Peyer's patch (tissue), 4 donors: ENCODE measurements around the gene BCL11A. TPM values are rescaled to one million over a fixed set of nuclear protein-coding genes. Genes with fewer than 3 reads are reported as not detected.

Source experiments
- DNase-seq, 3 donors: peaks; one replicate each; pipeline ENCODE4 v3.0.0-alpha.2; 2017 to 2019
- H3K27ac ChIP-seq, 4 donors: fragments of 200-600 bp; sonication (generic); one replicate each; pipeline ENCODE4 v1.5.1; 2016 to 2019
- H3K27me3 ChIP-seq, 2 donors: fragments of 200-600 bp; sonication (generic); one replicate each; pipeline ENCODE4 v1.5.1; 2019
- H3K36me3 ChIP-seq, 3 donors: fragments of 200-600 bp; sonication (generic); one replicate each; pipeline ENCODE4 v1.5.1; 2016 to 2019
- H3K4me1 ChIP-seq, 4 donors: fragments of 200-600 bp; sonication (generic); one replicate each; pipeline ENCODE4 v1.5.1; 2016 to 2019
- H3K4me3 ChIP-seq, 4 donors: fragments of 200-600 bp; sonication (generic); 1 replicate in 3 of 4; 2 replicates in 1 of 4; pipeline ENCODE4 v1.5.1; 2016 to 2019; ENCODE audit warnings: mild to moderate bottlenecking in 1 of 4
- H3K9me3 ChIP-seq, 4 donors: fragments of 200-600 bp; sonication (generic); one replicate each; pipeline ENCODE4 v1.5.1; 2016 to 2019; ENCODE audit warnings: mild to moderate bottlenecking in 1 of 4
- POLR2A ChIP-seq, 2 donors: fragments of 450-650 bp; IDR thresholded peaks; one replicate each; pipeline ENCODE4 v1.5.1; 2017; ENCODE audit warnings: antibody characterized with exemption in 2 of 2, mild to moderate bottlenecking in 2 of 2, moderate library complexity in 2 of 2
- total RNA-seq, 4 donors: library from RNA; depleted of rRNA; stranded (reverse); fragments of >200 nt; gene quantifications; one replicate each; pipeline ENCODE4 v1.1.0, GENCODE V29; 2016
- TF ChIP-seq, protein P1 (sequence below), 6 experiments: fragments of 450-650 bp in 4 of 6; fragments of 200-600 bp in 2 of 6; sonication (generic) in 1 of 6; IDR thresholded peaks; one replicate each; pipeline ENCODE4 v1.5.1; 2017 to 2019; ENCODE audit warnings: antibody characterized with exemption in 6 of 6, mild to moderate bottlenecking in 3 of 6, moderate library complexity in 1 of 6

The BCL11A gene
- total RNA-seq, 4 donors from 2014 or later, result 35.4 to 94.9 (median 68.8) TPM

GRCh38 chr2:60513996-60514395 is 39.5 kb downstream of the BCL11A start:
- no peaks in the 10 kb centered on the region for H3K9me3 ChIP-seq
- H3K4me1 ChIP-seq, result peaks cover 0 to 31% (median 19%) of the 10 kb centered on the region in 4 donors
- TF ChIP-seq POLR2A (IDR thresholded peaks at IDR 0.05), result no peak
- H3K36me3 ChIP-seq, result no peaks in the 10 kb centered on the region
- peak overlapping the region in 1 of 4 donors; percentile 20 for H3K27ac ChIP-seq
- H3K27me3 ChIP-seq, result no peaks in the 10 kb centered on the region
- DNase-seq, result no peak
- H3K4me3 ChIP-seq, result no peak overlapping the region

DNA sequence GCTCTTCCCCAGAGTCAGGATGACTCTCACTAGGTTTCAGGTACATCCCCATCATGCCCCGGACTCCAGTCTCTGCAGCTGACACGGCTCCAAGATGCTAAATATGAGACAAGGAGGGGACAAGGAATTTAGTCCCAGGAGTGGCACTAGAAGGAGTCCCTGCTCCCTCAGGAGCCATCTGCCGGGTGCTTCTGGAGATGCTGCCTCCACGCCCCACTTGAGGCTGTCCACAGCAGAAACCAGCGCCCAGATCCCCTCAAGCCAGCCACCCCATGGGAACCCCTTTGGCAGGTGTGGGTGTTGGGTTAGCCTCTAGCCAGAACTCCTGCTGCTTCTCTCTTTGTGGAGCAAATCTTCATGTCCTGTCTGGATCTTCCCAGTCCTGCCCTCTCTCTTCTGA is 40.3 kb downstream of the BCL11A start:
- Histone ChIP-seq H3K4me1 (peaks cover 0 to 37% (median 19%) of the 10 kb centered on the region in 4 donors), H3K27ac (no peak overlapping the region)
- no peak for TF ChIP-seq POLR2A (IDR thresholded peaks at IDR 0.05)
- TF ChIP-seq, protein P1, sequence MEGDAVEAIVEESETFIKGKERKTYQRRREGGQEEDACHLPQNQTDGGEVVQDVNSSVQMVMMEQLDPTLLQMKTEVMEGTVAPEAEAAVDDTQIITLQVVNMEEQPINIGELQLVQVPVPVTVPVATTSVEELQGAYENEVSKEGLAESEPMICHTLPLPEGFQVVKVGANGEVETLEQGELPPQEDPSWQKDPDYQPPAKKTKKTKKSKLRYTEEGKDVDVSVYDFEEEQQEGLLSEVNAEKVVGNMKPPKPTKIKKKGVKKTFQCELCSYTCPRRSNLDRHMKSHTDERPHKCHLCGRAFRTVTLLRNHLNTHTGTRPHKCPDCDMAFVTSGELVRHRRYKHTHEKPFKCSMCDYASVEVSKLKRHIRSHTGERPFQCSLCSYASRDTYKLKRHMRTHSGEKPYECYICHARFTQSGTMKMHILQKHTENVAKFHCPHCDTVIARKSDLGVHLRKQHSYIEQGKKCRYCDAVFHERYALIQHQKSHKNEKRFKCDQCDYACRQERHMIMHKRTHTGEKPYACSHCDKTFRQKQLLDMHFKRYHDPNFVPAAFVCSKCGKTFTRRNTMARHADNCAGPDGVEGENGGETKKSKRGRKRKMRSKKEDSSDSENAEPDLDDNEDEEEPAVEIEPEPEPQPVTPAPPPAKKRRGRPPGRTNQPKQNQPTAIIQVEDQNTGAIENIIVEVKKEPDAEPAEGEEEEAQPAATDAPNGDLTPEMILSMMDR (IDR thresholded peaks at IDR 0.05), result no peak

GRCh38 chr2:60512641-60513040 is 40.8 kb downstream of the BCL11A start:
- no peak for TF ChIP-seq POLR2A (IDR thresholded peaks at IDR 0.05)
- TF ChIP-seq, protein P1 (IDR thresholded peaks at IDR 0.05), result no peak
- Histone ChIP-seq H3K36me3 (no peaks in the 10 kb centered on the region), H3K4me3 (no peak overlapping the region), H3K4me1 (peaks cover 0 to 37% (median 19%) of the 10 kb centered on the region in 4 donors), H3K27me3 (no peaks in the 10 kb centered on the region), H3K27ac (peak overlapping the region in 1 of 4 donors; percentile 20), H3K9me3 (no peaks in the 10 kb centered on the region)
- no peak for DNase-seq

More for the DNA sequence above, 40.3 kb downstream of the BCL11A start:
- Histone ChIP-seq H3K36me3 (no peaks in the 10 kb centered on the region), H3K9me3 (no peaks in the 10 kb centered on the region), H3K4me3 (no peak overlapping the region), H3K27me3 (no peaks in the 10 kb centered on the region)
- DNase-seq, result no peak

GRCh38 chr2:60512062-60512622 is 41.3 kb downstream of the BCL11A start:
- Histone ChIP-seq H3K9me3 (no peaks in the 10 kb centered on the region), H3K4me3 (no peak overlapping the region), H3K4me1 (peaks cover 0 to 37% (median 19%) of the 10 kb centered on the region in 4 donors), H3K36me3 (no peaks in the 10 kb centered on the region), H3K27me3 (no peaks in the 10 kb centered on the region), H3K27ac (peak overlapping the region in 1 of 4 donors; percentile 20)
- DNase-seq, result peak in 2 of 3 donors; percentile 64 to 66
- TF ChIP-seq POLR2A (IDR thresholded peaks at IDR 0.05), result no peak
- TF ChIP-seq, protein P1 (IDR thresholded peaks at IDR 0.05), result no peak

GRCh38 chr2:60510713-60511112 is 42.7 kb downstream of the BCL11A start:
- Histone ChIP-seq H3K4me3 (no peak overlapping the region), H3K27ac (peak overlapping the region in 1 of 4 donors; percentile 33), H3K27me3 (no peaks in the 10 kb centered on the region), H3K4me1 (peaks cover 0 to 34% (median 13%) of the 10 kb centered on the region in 4 donors), H3K36me3 (no peaks in the 10 kb centered on the region), H3K9me3 (no peaks in the 10 kb centered on the region)
- DNase-seq, result no peak
- TF ChIP-seq, protein P1 (IDR thresholded peaks at IDR 0.05), result no peak
- no peak for TF ChIP-seq POLR2A (IDR thresholded peaks at IDR 0.05)

- no peak for TF ChIP-seq POLR2A (IDR thresholded peaks at IDR 0.05)
- TF ChIP-seq, protein P1 (IDR thresholded peaks at IDR 0.05), result no peak
Observed at GRCh38 chr2:60509066-60509465, 44.4 kb downstream of the BCL11A start.

More at GRCh38 chr2:60509066-60509465, 44.4 kb downstream of the BCL11A start:
- no peaks in the 10 kb centered on the region for H3K36me3 ChIP-seq
- peaks cover 0 to 21% (median 6%) of the 10 kb centered on the region in 4 donors for H3K4me1 ChIP-seq
- H3K9me3 ChIP-seq, result no peaks in the 10 kb centered on the region
- H3K27ac ChIP-seq, result no peak overlapping the region
- no peaks in the 10 kb centered on the region for H3K27me3 ChIP-seq
- DNase-seq, result no peak
- no peak overlapping the region for H3K4me3 ChIP-seq
